Measurements from ENCODE around the gene LAIR1. TPM values are rescaled to one million over a fixed set of nuclear protein-coding genes. Genes with fewer than 3 reads are reported as not detected.

LAIR1 gene
- total and polyA plus RNA-seq, 4 donors: 1.2 to 16.3 (median 4.8) TPM

- no peaks in the 10 kb centered on the region for H3K9me3 ChIP-seq (ENCODE audit: control insufficient read depth in 4 of 4, low read length in 3 of 4)
- TF ChIP-seq, protein P1, sequence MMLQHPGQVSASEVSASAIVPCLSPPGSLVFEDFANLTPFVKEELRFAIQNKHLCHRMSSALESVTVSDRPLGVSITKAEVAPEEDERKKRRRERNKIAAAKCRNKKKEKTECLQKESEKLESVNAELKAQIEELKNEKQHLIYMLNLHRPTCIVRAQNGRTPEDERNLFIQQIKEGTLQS (IDR thresholded peaks at IDR 0.05): no peak
- TF ChIP-seq GABPA (IDR thresholded peaks at IDR 0.05 in 1 of 2, conservative IDR thresholded peaks at IDR 0.05 in 1 of 2) (no peak), CTCF (IDR thresholded peaks at IDR 0.05; ENCODE audit: low read depth, low read length, missing input control) (no peak), EGR1 (IDR thresholded peaks at IDR 0.05; ENCODE audit: low read depth in 2 of 2) (no peak), MAX (IDR thresholded peaks at IDR 0.05) (no peak), NR2F2 (IDR thresholded peaks at IDR 0.05) (no peak), FOXA1 (IDR thresholded peaks at IDR 0.05) (no peak), RXRA (IDR thresholded peaks at IDR 0.05) (no peak), ZBTB33 (IDR thresholded peaks at IDR 0.05) (no peak), REST (IDR thresholded peaks at IDR 0.05) (no peak), FOXA2 (IDR thresholded peaks at IDR 0.05) (no peak), SP1 (IDR thresholded peaks at IDR 0.05) (no peak), JUND (IDR thresholded peaks at IDR 0.05) (no peak), HNF4G (IDR thresholded peaks at IDR 0.05) (no peak), RAD21 (IDR thresholded peaks at IDR 0.05) (no peak), YY1 (IDR thresholded peaks at IDR 0.05) (no peak), TAF1 (conservative IDR thresholded peaks at IDR 0.05) (no peak), HNF4A (conservative IDR thresholded peaks at IDR 0.05) (no peak)
- H3K4me1 ChIP-seq (ENCODE audit: control insufficient read depth in 4 of 4, insufficient read depth in 4 of 4, low read length in 3 of 4): no peaks in the 10 kb centered on the region
- no peak for DNase-seq (ENCODE audit: low spot score)
- H3K36me3 ChIP-seq (ENCODE audit: control insufficient read depth in 4 of 4, insufficient read depth in 3 of 4, low read depth in 1 of 4, low read length in 3 of 4): no peaks in the 10 kb centered on the region
- no peak overlapping the region for H3K9ac ChIP-seq (ENCODE audit: low read depth in 1 of 2, low read length in 2 of 2)
- H3K27me3 ChIP-seq (ENCODE audit: control insufficient read depth in 4 of 4, insufficient read depth in 4 of 4, low read length in 3 of 4): no peaks in the 10 kb centered on the region
- H3K4me3 ChIP-seq (ENCODE audit: low read depth in 1 of 3, low read length in 3 of 3): no peak overlapping the region
- 68% methylated on average over 34 of the region's 34 CpGs for WGBS
- no peak overlapping the region for H3K27ac ChIP-seq (ENCODE audit: low read depth in 1 of 2, low read length in 2 of 2)
These were observed 27.6 kb downstream of the LAIR1 start for GRCh38 chr19:54336893-54337857.

Data from liver (tissue), 9 donors.